Upper lobe of left lung (tissue), 6 donors: Measurements from ENCODE around the gene CFHR5. TPM values are rescaled to one million over a fixed set of nuclear protein-coding genes. Genes with fewer than 3 reads are reported as not detected.
"Not testable (repeated sequence)": the region's sequence is repeated elsewhere in the genome, so short reads cannot be mapped to it uniquely, and the experiment has no call there.

Experiments
- ATAC-seq, 2 donors: fragments of 200-7000 bp; cut with Tn5 transposase; one replicate each; pipeline ENCODE4 v1.9.1; 2022; ENCODE audit warnings: mild to moderate bottlenecking in 2 of 2, moderate library complexity in 2 of 2; ENCODE audit not compliant: low FRiP score in 2 of 2
- DNase-seq, 2 donors: peaks; one replicate each; pipeline ENCODE4 v3.0.0-alpha.2; 2019 to 2020
- H3K27ac ChIP-seq, 4 donors: fragments of 200-600 bp; sonication (generic); one replicate each; pipeline ENCODE4 v1.5.1; 2016 to 2019
- H3K27me3 ChIP-seq, 4 donors: fragments of 200-600 bp; sonication (generic); one replicate each; pipeline ENCODE4 v1.5.1; 2017 to 2019
- H3K36me3 ChIP-seq, 4 donors: fragments of 200-600 bp; sonication (generic); one replicate each; pipeline ENCODE4 v1.5.1; 2016 to 2019
- H3K4me1 ChIP-seq, 4 donors: fragments of 200-600 bp; sonication (generic); one replicate each; pipeline ENCODE4 v1.5.1; 2018 to 2019
- H3K4me3 ChIP-seq, 4 donors: fragments of 200-600 bp; sonication (generic); one replicate each; pipeline ENCODE4 v1.5.1; 2017 to 2019; ENCODE audit warnings: mild to moderate bottlenecking in 2 of 4, moderate library complexity in 1 of 4
- H3K9me3 ChIP-seq, 4 donors: fragments of 200-600 bp; sonication (generic); one replicate each; pipeline ENCODE4 v1.5.1; 2018 to 2019
- EP300 ChIP-seq, 4 donors: sonication (generic); formaldehyde crosslinking; IDR thresholded peaks; one replicate each; pipeline ENCODE4 v1.5.1; 2017; ENCODE audit warnings: antibody characterized with exemption in 4 of 4, control low read depth in 2 of 4
- POLR2A ChIP-seq, 4 donors: fragments of 450-650 bp; IDR thresholded peaks; one replicate each; pipeline ENCODE4 v1.5.1; 2016 to 2017; ENCODE audit warnings: antibody characterized with exemption in 4 of 4, mild to moderate bottlenecking in 2 of 4
- POLR2AphosphoS5 ChIP-seq, 2 donors: sonication (generic); formaldehyde crosslinking; IDR thresholded peaks; one replicate each; pipeline ENCODE4 v1.5.1; 2017; ENCODE audit warnings: antibody characterized with exemption in 2 of 2
- WGBS, 2 donors: methylation state at CpG; one replicate each; pipeline ENCODE4 v1.1.5; 2017 to 2018; 5-methylcytosine and 5-hydroxymethylcytosine counted together
- total RNA-seq, 6 donors: library from RNA; depleted of rRNA in 4 of 6; stranded (reverse); fragments of >200 nt in 4 of 6; gene quantifications; one replicate each; pipeline versions ENCODE4 v1.1.0 to v1.2.1, GENCODE V29; 2016 to 2021
- TF ChIP-seq, protein P1 (sequence below), 6 experiments: fragments of 450-650 bp in 4 of 6; fragments of 200-600 bp in 2 of 6; sonication (generic) in 2 of 6; IDR thresholded peaks; one replicate each; pipeline ENCODE4 v1.5.1; 2016 to 2019; ENCODE audit warnings: antibody characterized with exemption in 6 of 6
- donor health status: DM: no; HTN: no; CAD: no; lungs with moderate emphysema.
- donor health status: DM: no; HTN: yes; CAD: no; lungs with severe emphysema.

CFHR5 gene
- total RNA-seq, 6 donors from 2014 or later = not detected

- no peak overlapping the region for H3K27ac ChIP-seq
- TF ChIP-seq EP300 (IDR thresholded peaks at IDR 0.05) (no peak), POLR2AphosphoS5 (IDR thresholded peaks at IDR 0.05) (no peak), POLR2A (IDR thresholded peaks at IDR 0.05) (no peak)
- TF ChIP-seq, protein P1, sequence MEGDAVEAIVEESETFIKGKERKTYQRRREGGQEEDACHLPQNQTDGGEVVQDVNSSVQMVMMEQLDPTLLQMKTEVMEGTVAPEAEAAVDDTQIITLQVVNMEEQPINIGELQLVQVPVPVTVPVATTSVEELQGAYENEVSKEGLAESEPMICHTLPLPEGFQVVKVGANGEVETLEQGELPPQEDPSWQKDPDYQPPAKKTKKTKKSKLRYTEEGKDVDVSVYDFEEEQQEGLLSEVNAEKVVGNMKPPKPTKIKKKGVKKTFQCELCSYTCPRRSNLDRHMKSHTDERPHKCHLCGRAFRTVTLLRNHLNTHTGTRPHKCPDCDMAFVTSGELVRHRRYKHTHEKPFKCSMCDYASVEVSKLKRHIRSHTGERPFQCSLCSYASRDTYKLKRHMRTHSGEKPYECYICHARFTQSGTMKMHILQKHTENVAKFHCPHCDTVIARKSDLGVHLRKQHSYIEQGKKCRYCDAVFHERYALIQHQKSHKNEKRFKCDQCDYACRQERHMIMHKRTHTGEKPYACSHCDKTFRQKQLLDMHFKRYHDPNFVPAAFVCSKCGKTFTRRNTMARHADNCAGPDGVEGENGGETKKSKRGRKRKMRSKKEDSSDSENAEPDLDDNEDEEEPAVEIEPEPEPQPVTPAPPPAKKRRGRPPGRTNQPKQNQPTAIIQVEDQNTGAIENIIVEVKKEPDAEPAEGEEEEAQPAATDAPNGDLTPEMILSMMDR (IDR thresholded peaks at IDR 0.05) = no peak
- WGBS, 2 donors = 77 to 84% methylated on average over 1 of the region's 1 CpG
- ATAC-seq (no peak), DNase-seq (no peak)
- no peaks in the 10 kb centered on the region for H3K9me3 ChIP-seq
- H3K36me3 ChIP-seq = no peaks in the 10 kb centered on the region
- H3K4me3 ChIP-seq = no peak overlapping the region
- no peaks in the 10 kb centered on the region for H3K27me3 ChIP-seq
- no peaks in the 10 kb centered on the region for H3K4me1 ChIP-seq
Observed at GRCh38 chr1:196980859-196981258, 3.5 kb downstream of the CFHR5 start.

DNA sequence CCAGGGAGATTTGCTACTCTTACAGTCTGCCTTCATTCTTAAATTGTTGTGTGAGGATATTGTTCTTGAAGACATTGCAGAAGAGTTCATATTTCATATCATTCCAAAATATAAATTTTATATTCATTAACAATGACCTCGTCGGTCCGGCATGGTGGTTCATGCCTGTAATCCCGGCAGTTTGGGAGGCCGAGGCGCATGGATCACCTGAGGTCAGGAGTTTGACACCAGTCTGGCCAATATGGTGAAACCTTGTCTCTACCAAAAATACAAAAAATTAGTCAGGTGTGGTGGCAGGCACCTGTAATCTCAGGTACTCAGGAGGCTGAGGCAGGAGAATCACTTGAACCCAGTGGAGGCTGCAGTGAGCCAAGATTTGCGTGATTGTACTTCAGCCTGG, 4.9 kb downstream of the CFHR5 start:
- 97% methylated on average over 7 of the region's 7 CpGs for WGBS, 2 donors
- H3K27me3 ChIP-seq = not testable (repeated sequence)

GRCh38 chr1:196991919-196992651, 14.7 kb downstream of the CFHR5 start:
- not testable (repeated sequence) for H3K4me1 ChIP-seq, H3K36me3 ChIP-seq, H3K27me3 ChIP-seq, H3K27ac ChIP-seq, ATAC-seq, H3K9me3 ChIP-seq, H3K4me3 ChIP-seq
- 59 to 60% methylated on average over 9 to 11 of the region's 11 CpGs for WGBS, 2 donors
- peak; percentile 32 to 76 for DNase-seq

More for the DNA sequence above, 4.9 kb downstream of the CFHR5 start:
- H3K9me3 ChIP-seq, DNase-seq, ATAC-seq, H3K4me1 ChIP-seq, H3K36me3 ChIP-seq, H3K27ac ChIP-seq, H3K4me3 ChIP-seq: not testable (repeated sequence)

DNA sequence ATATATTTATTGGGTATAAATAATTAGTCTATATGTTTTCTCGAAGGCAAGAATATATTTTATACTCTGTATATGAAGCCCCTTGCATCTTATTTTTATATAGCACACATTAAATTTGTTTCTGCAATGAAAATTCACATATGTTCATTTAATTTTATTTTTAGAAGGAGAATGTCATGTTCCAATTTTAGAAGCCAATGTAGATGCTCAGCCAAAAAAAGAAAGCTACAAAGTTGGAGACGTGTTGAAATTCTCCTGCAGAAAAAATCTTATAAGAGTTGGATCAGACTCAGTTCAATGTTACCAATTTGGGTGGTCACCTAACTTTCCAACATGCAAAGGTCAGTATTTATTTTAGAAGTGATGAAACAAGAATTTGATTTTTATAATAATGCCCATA, 16.6 kb downstream of the CFHR5 start:
- H3K27ac ChIP-seq = no peak overlapping the region
- WGBS, 2 donors = 78% methylated on average over 2 of the region's 2 CpGs
- H3K9me3 ChIP-seq = no peaks in the 10 kb centered on the region
- no peak overlapping the region for H3K4me3 ChIP-seq
- H3K36me3 ChIP-seq = no peaks in the 10 kb centered on the region
- TF ChIP-seq EP300 (IDR thresholded peaks at IDR 0.05) (no peak), POLR2A (IDR thresholded peaks at IDR 0.05) (no peak), POLR2AphosphoS5 (IDR thresholded peaks at IDR 0.05) (no peak)
- TF ChIP-seq, protein P1 (IDR thresholded peaks at IDR 0.05) = no peak
- DNase-seq = no peak
- ATAC-seq = no peak
- H3K27me3 ChIP-seq = no peaks in the 10 kb centered on the region
- H3K4me1 ChIP-seq = no peaks in the 10 kb centered on the region

GRCh38 chr1:196997423-196997822, 20.1 kb downstream of the CFHR5 start:
- TF ChIP-seq POLR2A (IDR thresholded peaks at IDR 0.05) (no peak), EP300 (IDR thresholded peaks at IDR 0.05) (no peak)
- TF ChIP-seq, protein P1 (IDR thresholded peaks at IDR 0.05) = no peak
- no peak overlapping the region for H3K4me3 ChIP-seq
- H3K27me3 ChIP-seq = no peaks in the 10 kb centered on the region
- DNase-seq (no peak), ATAC-seq (peak in 1 of 2 donors; percentile 53)
- 83 to 86% methylated on average over 1 of the region's 1 CpG for WGBS, 2 donors
- no peaks in the 10 kb centered on the region for H3K9me3 ChIP-seq
- H3K36me3 ChIP-seq = no peaks in the 10 kb centered on the region
- no peak overlapping the region for H3K27ac ChIP-seq
- no peaks in the 10 kb centered on the region for H3K4me1 ChIP-seq

DNA sequence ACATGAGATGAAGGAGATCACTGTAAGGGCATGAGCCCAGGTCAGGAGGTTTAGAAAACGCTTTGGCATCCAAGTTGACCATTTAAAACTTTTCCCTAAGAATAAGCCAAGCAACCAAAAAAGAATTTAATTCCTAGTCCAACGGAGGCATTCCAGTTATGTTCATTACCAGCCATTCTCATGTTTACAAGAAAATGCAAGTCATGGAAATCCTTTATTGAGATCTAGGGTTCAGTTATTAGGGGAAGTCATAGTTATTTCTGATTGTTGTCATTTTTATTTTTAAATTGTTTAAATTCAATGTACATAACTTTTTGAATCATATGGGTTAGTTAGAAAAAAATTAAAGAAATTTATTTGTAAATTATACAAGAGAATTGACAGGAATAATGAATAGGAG, 24.5 kb downstream of the CFHR5 start:
- TF ChIP-seq, protein P1 (IDR thresholded peaks at IDR 0.05) = no peak
- no peak for TF ChIP-seq POLR2AphosphoS5 (IDR thresholded peaks at IDR 0.05)
- no peak for TF ChIP-seq EP300 (IDR thresholded peaks at IDR 0.05)
- H3K9me3 ChIP-seq = no peaks in the 10 kb centered on the region
- H3K27ac ChIP-seq = no peak overlapping the region
- no peaks in the 10 kb centered on the region for H3K27me3 ChIP-seq
- no peaks in the 10 kb centered on the region for H3K4me1 ChIP-seq
- 88 to 94% methylated on average over 2 of the region's 2 CpGs for WGBS, 2 donors
- H3K36me3 ChIP-seq = no peaks in the 10 kb centered on the region
- DNase-seq (no peak), ATAC-seq (no peak)
- no peak overlapping the region for H3K4me3 ChIP-seq
